ENCODE results near the gene DNAH11. TPM values are rescaled to one million over a fixed set of nuclear protein-coding genes. Genes with fewer than 3 reads are reported as not detected.

DNAH11 gene
- total and polyA plus RNA-seq, 2 of the 13 experiments (the other 11 are each of a cell fraction or from before 2014, with no cell fraction given) = not detected

- TF ChIP-seq SMC3 (IDR thresholded peaks at IDR 0.05; ENCODE audit: low read length) = no peak
- TF ChIP-seq NFKB2 (CRISPR knock-in tag; IDR thresholded peaks at IDR 0.05; ENCODE audit: borderline replicate concordance) = no peak
- no peak for TF ChIP-seq YY1 (IDR thresholded peaks at IDR 0.05; ENCODE audit: insufficient read depth, insufficient replicate concordance, low read depth, low read length)
- no peak for TF ChIP-seq FOXP4 (CRISPR knock-in tag; IDR thresholded peaks at IDR 0.05)
- TF ChIP-seq ATAD3A (CRISPR knock-in tag; IDR thresholded peaks at IDR 0.05) = no peak
- TF ChIP-seq MXI1 (IDR thresholded peaks at IDR 0.05; ENCODE audit: borderline replicate concordance, low read depth, low read length) = no peak
- TF ChIP-seq ZNF260 (CRISPR knock-in tag; IDR thresholded peaks at IDR 0.05; ENCODE audit: borderline replicate concordance, low read depth) = no peak
- TF ChIP-seq ATRX (CRISPR knock-in tag; IDR thresholded peaks at IDR 0.05; ENCODE audit: borderline replicate concordance) = no peak
- TF ChIP-seq RFXAP (CRISPR knock-in tag; IDR thresholded peaks at IDR 0.05; ENCODE audit: borderline replicate concordance) = no peak
- no peak for TF ChIP-seq GABPB1 (CRISPR knock-in tag; IDR thresholded peaks at IDR 0.05)
- TF ChIP-seq, protein P1, sequence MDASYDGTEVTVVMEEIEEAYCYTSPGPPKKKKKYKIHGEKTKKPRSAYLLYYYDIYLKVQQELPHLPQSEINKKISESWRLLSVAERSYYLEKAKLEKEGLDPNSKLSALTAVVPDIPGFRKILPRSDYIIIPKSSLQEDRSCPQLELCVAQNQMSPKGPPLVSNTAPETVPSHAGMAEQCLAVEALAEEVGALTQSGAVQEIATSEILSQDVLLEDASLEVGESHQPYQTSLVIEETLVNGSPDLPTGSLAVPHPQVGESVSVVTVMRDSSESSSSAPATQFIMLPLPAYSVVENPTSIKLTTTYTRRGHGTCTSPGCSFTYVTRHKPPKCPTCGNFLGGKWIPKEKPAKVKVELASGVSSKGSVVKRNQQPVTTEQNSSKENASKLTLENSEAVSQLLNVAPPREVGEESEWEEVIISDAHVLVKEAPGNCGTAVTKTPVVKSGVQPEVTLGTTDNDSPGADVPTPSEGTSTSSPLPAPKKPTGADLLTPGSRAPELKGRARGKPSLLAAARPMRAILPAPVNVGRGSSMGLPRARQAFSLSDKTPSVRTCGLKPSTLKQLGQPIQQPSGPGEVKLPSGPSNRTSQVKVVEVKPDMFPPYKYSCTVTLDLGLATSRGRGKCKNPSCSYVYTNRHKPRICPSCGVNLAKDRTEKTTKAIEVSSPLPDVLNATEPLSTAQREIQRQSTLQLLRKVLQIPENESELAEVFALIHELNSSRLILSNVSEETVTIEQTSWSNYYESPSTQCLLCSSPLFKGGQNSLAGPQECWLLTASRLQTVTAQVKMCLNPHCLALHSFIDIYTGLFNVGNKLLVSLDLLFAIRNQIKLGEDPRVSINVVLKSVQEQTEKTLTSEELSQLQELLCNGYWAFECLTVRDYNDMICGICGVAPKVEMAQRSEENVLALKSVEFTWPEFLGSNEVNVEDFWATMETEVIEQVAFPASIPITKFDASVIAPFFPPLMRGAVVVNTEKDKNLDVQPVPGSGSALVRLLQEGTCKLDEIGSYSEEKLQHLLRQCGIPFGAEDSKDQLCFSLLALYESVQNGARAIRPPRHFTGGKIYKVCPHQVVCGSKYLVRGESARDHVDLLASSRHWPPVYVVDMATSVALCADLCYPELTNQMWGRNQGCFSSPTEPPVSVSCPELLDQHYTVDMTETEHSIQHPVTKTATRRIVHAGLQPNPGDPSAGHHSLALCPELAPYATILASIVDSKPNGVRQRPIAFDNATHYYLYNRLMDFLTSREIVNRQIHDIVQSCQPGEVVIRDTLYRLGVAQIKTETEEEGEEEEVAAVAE (CRISPR knock-in tag; IDR thresholded peaks at IDR 0.05; ENCODE audit: borderline replicate concordance) = no peak
- CTCF ChIA-PET (ENCODE audit: low intra/inter-chr PET ratio, low total read pairs) = no interaction called here
- H3K27me3 ChIP-seq (ENCODE audit: control insufficient read depth in 1 of 2, insufficient read depth in 2 of 2, low read length in 2 of 2) = peaks cover 2 to 14% of the 10 kb centered on the region in 2 experiments; a peak in 1 of 5 replicates
- no peaks in the 10 kb centered on the region for H3K36me3 ChIP-seq (replicated peaks in 1 of 2; ENCODE audit: control insufficient read depth in 1 of 2, insufficient read depth in 2 of 2, low read length in 2 of 2)
- H3K4me1 ChIP-seq (ENCODE audit: insufficient read depth, low read length) = no peaks in the 10 kb centered on the region
- no peak overlapping the region for H3K9ac ChIP-seq (ENCODE audit: insufficient read depth, low read depth, low read length)
- POLR2A ChIA-PET = no interaction called here
- ATAC-seq (no peak), DNase-seq (ENCODE audit: low spot score) (no peak), FAIRE-seq (no peak)
- H4K20me1 ChIP-seq (ENCODE audit: insufficient read depth, low read length) = no peaks in the 10 kb centered on the region
- intact Hi-C loops (cut with micrococcal nuclease; ENCODE audit: unreplicated experiment) (no loop called here), in situ Hi-C loops (cut with HindIII; ENCODE audit: extremely low pct_ligation_motif_present, low pct_unique_long_range_greater_than_20kb) (no loop called here)
- H3K27ac ChIP-seq (ENCODE audit: extremely low read length, insufficient read depth, low read length) = no peak overlapping the region
- no peaks in the 10 kb centered on the region for H3K79me2 ChIP-seq (ENCODE audit: insufficient read depth, low read length)
- no peaks in the 10 kb centered on the region for H3K9me3 ChIP-seq (ENCODE audit: low read length)
- BruUV-seq (replicated peaks) = no TSS peak
- H3K4me3 ChIP-seq (replicated peaks in 1 of 3; ENCODE audit: insufficient read depth in 1 of 3, low read depth in 2 of 3, low read length in 3 of 3) = no peak overlapping the region
- no peak overlapping the region for H3K4me2 ChIP-seq (ENCODE audit: low read depth, low read length)
- WGBS (ENCODE audit: low lambda C conversion rate) = 31% methylated on average over 8 of the region's 8 CpGs
- H2AFZ ChIP-seq (ENCODE audit: low read length) = no peak overlapping the region
Measured at GRCh38 chr7:21911341-21911875, 368.6 kb downstream of the DNAH11 start.

Measured in HepG2 (cell line).